VCaP (cell line): ENCODE results near the gene STX11.
"Not testable (repeated sequence)": the region's sequence is repeated elsewhere in the genome, so short reads cannot be mapped to it uniquely, and the experiment has no call there.

Experiments
- H3K27ac ChIP-seq: fragments of 450-650 bp; 2 replicates; pipeline ENCODE4 v1.5.1; 2017
- TF ChIP-seq, protein P1 (sequence below): fragments of 450-650 bp; conservative IDR thresholded peaks from 2 replicates; pipeline ENCODE4 v1.5.1; 2017; ENCODE audit warnings: mild to moderate bottlenecking, moderate library complexity

STX11 gene

DNA sequence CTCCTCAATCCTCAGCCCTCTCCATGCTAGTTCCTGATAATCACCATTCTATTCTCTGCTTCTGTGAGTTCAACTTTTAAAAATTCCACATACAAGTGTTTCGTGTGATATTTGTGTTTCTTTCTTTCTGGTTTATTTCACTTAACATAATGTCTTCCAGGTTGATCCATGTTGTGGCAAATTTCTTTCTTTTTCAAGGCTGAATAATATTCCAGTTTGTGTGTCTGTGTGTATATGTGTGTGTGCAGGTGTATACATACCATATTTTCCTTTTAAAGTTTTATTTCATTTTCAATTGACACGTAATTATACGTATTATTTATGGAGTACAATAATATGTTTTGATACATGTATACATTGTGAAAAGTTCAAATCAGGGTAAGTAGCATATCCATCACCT lies 35.1 kb upstream of the STX11 start:
- TF ChIP-seq, protein P1, sequence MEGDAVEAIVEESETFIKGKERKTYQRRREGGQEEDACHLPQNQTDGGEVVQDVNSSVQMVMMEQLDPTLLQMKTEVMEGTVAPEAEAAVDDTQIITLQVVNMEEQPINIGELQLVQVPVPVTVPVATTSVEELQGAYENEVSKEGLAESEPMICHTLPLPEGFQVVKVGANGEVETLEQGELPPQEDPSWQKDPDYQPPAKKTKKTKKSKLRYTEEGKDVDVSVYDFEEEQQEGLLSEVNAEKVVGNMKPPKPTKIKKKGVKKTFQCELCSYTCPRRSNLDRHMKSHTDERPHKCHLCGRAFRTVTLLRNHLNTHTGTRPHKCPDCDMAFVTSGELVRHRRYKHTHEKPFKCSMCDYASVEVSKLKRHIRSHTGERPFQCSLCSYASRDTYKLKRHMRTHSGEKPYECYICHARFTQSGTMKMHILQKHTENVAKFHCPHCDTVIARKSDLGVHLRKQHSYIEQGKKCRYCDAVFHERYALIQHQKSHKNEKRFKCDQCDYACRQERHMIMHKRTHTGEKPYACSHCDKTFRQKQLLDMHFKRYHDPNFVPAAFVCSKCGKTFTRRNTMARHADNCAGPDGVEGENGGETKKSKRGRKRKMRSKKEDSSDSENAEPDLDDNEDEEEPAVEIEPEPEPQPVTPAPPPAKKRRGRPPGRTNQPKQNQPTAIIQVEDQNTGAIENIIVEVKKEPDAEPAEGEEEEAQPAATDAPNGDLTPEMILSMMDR, result no peak
- no peak overlapping the region for H3K27ac ChIP-seq

DNA sequence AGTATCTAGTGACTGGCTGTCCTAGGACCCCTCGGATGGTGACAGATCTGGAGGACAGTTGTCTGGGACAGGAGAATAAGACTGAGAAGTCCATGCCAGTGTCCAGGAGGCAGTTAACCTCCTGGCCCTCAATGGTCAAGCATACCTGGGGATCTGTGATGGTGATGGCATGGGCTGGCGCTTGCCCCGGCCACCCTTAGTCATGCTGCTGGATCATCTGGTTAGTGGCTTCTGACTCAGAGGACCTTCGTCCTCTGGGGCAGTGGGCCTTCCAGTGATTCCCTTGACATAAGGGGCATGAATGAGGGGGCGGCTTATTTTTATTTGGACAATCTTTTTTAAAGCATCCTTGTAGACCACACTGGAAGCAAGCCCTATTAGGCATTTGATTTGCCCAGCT lies 30.9 kb upstream of the STX11 start:
- TF ChIP-seq, protein P1, result no peak
- H3K27ac ChIP-seq, result no peak overlapping the region

DNA sequence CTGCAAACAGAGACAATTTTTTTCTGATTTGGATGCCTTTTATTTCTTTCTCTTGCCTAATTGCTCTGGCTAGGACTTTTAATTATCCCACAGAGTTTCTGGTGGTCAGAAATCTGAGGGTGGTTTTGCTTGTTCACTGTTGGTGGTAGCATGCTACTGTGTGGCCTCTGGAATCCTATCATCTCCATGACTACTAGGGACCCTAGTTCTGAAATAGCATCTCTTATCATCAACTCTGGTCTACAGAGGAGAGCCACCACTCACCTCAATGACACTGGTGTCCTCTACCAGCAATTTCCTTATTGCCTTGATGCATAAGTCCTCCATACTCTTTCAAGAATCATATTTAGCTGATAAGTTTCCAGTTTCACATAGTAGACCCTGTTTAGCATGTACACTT lies 27.5 kb upstream of the STX11 start:
- TF ChIP-seq, protein P1, result no peak
- no peak overlapping the region for H3K27ac ChIP-seq

DNA sequence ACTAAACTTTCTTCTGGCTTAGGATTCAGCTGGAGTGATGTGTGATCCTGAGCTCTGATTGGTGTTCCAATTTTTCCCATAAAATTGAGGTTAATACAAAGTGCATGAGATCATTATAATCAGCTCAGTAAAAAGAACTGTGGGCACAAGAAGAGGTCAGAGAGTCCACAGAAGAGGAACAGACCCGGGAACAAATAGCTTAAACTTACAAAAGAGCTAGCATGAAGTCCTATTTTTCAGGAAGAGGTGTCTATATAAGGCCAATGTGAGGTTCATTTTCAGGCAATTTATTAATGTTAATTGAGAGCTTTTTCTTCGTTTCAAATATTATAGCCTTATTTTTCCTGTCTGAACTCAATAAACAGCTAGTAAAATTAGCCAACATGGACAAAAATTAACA lies 26.9 kb upstream of the STX11 start:
- TF ChIP-seq, protein P1, result no peak
- no peak overlapping the region for H3K27ac ChIP-seq

DNA sequence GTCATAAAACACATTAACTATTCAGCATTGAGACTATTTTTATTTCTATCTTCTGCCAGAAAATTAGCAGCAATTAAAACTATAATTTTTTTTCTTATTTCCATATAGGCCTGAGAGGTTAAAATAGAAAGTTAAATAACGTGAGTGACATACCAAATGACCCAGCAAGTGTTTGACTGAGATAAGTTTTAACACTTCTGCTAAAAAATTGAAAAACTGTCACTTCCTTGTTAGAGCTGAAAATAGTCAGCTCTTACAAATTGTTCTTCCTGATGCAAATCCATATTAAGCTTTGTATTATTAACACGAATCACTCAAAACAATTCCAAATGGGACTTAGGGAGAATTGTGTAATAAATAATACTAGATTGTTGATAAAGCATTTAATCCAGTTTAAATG lies 26.5 kb upstream of the STX11 start:
- H3K27ac ChIP-seq, result no peak overlapping the region
- TF ChIP-seq, protein P1, result no peak

DNA sequence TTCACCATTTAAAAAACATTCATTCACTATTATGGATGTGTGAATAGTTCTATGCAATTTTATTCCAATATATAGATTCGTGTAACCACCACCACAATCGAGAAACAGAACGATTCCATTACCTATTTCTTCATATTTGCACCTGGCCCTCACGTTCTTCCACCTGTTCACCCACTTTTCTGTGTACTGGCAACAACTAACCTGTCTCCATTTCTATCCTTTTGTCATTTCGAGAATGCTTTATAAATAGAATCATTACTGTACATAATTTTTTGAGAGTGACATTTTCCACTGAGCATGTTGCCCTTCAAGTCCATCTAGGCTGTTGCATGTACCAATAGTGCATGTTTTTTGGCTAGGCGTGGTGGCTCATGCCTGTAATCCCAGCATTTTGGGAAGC lies 23.2 kb upstream of the STX11 start:
- TF ChIP-seq, protein P1, result no peak
- no peak overlapping the region for H3K27ac ChIP-seq

DNA sequence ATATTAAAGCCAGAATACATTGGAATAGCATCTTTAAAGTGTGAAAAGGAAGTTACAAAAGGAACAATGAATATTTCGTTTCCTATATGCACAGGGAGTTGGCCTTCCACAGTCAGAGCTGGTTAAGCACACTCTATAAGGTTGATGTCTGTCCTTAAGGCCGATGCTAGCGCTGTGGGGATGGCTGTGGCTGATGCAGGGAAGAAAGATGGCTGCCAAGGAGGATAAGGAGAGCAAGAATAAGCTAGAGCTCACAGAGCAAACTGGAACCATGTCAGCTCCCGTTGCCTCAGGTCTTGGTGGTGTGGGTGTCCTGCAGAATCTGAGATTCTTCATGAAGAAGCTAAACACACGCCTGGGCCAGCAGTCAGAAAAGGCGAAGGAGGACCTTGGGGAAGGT lies 20.8 kb upstream of the STX11 start:
- H3K27ac ChIP-seq, result no peak overlapping the region
- TF ChIP-seq, protein P1, result no peak

DNA sequence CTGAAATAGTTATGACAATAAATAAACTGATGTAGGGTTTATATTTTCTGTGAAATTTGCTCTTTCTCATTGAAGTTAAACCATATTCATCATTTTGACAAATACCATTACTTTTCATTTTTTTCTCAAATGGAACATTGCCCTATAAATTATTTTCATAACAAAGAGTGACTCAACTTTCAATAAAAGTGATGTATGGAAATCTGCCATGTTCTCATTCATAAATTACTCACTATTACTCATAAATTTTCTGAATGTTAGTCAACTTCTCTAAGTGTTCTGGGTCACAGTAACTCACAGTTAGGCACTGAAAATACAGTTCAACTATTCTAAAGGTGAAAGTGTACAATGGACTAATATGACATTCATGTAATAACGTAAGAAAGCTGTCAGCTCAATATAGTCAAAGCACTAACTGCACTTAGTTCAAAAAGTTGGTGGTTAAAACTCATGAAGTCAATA lies 19.0 kb upstream of the STX11 start:
- TF ChIP-seq, protein P1, result no peak
- H3K27ac ChIP-seq, result no peak overlapping the region

DNA sequence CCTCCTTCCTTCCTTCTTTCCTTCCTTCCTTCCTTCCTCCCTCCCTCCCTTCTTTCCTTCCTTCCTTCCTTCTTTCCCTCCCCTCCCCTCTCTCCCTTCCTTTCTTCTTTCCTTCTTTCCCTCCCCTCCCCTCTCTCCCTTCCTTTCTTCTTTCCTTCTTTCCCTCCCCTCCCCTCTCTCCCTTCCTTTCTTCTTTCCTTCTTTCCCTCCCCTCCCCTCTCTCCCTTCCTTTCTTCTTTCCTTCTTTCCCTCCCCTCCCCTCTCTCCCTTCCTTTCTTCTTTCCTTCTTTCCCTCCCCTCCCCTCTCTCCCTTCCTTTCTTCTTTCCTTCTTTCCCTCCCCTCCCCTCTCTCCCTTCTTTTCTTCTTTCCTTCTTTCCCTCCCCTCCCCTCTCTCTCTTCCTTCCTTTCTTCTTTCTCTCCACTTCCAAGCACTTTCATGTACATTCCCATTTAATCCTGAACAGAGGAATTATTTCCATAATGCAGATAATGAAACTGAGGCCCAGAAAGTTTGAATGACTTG lies 18.1 kb upstream of the STX11 start:
- not testable (repeated sequence) for H3K27ac ChIP-seq
